ENCODE measurements around the gene SPATS2L. TPM values are rescaled to one million over a fixed set of nuclear protein-coding genes. Genes with fewer than 3 reads are reported as not detected.

Gene SPATS2L
- total RNA-seq, 1 donor, result 117 TPM

DNA sequence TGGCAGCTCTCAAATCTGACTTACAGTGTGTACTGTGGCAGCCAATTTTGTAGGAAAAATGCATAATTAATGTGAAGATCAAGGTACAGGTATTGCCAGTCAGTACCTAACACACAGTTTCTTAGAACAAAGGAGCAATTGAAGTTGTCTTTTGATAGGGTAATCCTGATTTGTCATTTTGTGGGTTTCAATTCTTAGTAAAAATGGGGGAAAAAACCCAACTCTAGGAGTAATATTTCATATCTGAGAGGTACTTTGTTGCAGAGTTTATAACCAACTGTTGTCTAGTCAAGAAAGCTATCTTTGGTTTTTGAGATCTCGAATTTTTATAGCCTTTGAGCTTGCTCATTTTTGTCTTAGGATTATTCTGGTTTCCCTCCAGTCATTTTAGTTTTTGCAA, 16.1 kb downstream of the SPATS2L start:
- TF ChIP-seq, protein P1, sequence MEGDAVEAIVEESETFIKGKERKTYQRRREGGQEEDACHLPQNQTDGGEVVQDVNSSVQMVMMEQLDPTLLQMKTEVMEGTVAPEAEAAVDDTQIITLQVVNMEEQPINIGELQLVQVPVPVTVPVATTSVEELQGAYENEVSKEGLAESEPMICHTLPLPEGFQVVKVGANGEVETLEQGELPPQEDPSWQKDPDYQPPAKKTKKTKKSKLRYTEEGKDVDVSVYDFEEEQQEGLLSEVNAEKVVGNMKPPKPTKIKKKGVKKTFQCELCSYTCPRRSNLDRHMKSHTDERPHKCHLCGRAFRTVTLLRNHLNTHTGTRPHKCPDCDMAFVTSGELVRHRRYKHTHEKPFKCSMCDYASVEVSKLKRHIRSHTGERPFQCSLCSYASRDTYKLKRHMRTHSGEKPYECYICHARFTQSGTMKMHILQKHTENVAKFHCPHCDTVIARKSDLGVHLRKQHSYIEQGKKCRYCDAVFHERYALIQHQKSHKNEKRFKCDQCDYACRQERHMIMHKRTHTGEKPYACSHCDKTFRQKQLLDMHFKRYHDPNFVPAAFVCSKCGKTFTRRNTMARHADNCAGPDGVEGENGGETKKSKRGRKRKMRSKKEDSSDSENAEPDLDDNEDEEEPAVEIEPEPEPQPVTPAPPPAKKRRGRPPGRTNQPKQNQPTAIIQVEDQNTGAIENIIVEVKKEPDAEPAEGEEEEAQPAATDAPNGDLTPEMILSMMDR (IDR thresholded peaks at IDR 0.05; ENCODE audit: insufficient read depth, low read length), result no peak
- no peak overlapping the region for H3K4me3 ChIP-seq (ENCODE audit: low read depth, low read length)
- DNase-seq (ENCODE audit: low read depth), result no peak

DNA sequence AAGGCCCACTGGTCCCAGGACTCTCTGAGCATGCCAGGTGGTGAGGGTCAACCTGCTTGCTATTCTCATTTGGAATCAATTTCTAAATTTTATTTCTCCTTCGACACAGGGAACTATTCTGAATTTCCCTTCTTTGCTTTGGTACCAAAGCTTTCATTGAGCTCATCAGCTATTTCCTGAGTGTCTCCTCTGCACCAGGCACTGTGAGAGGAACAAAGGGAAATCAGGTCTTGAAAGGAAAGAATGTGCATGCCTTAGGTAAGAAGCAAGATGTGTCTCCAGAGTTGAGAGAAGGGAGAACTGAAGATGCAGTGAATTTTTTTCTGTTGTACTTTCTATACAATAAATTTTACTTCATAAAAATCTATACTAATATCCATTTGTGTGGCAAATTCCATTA, 17.9 kb downstream of the SPATS2L start:
- TF ChIP-seq, protein P1 (IDR thresholded peaks at IDR 0.05; ENCODE audit: insufficient read depth, low read length), result no peak
- DNase-seq (ENCODE audit: low read depth), result no peak
- H3K4me3 ChIP-seq (ENCODE audit: low read depth, low read length), result no peak overlapping the region

DNA sequence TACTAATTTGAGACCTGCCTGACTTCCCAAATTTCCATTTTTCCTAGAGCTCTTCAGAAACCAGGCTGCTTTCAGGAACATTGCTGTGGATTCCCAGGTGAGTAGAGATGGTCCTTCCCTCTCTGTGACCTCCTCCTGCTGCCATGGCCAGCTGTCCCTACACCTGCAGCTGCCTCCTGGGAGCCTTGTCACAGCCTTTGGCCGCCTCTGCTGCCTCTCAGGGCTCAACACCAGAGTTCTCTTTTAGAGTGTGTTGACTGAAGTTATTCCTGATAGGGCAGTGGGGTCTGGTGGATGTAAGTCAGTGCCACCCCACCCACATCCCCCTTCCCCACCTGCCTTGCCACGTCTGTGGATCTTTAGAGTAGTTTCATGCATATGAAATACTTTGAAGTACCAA, 22.9 kb downstream of the SPATS2L start:
- H3K4me3 ChIP-seq (ENCODE audit: low read depth, low read length), result no peak overlapping the region
- TF ChIP-seq, protein P1 (IDR thresholded peaks at IDR 0.05; ENCODE audit: insufficient read depth, low read length), result no peak
- DNase-seq (ENCODE audit: low read depth), result no peak

DNA sequence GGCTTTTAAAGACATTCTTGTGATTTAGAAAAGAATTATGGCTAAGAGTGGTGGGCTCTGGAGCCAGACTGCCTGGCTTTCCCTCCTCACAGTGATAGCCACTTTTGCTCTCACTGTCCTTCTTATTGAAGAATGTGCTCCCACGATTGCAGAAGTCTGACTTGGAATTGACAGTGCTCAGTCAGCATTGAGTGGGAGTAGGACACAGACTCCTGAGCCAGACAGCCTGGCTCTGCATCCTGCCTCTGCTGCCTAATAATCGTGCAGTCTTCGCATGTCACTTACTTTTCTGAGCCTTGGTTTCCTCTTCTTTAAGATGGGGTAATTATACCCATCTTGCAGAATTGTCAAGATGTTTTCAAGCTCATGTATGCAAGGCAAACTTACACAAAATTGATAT, 23.3 kb downstream of the SPATS2L start:
- DNase-seq (ENCODE audit: low read depth), result no peak
- no peak overlapping the region for H3K4me3 ChIP-seq (ENCODE audit: low read depth, low read length)
- TF ChIP-seq, protein P1 (IDR thresholded peaks at IDR 0.05; ENCODE audit: insufficient read depth, low read length), result no peak

DNA sequence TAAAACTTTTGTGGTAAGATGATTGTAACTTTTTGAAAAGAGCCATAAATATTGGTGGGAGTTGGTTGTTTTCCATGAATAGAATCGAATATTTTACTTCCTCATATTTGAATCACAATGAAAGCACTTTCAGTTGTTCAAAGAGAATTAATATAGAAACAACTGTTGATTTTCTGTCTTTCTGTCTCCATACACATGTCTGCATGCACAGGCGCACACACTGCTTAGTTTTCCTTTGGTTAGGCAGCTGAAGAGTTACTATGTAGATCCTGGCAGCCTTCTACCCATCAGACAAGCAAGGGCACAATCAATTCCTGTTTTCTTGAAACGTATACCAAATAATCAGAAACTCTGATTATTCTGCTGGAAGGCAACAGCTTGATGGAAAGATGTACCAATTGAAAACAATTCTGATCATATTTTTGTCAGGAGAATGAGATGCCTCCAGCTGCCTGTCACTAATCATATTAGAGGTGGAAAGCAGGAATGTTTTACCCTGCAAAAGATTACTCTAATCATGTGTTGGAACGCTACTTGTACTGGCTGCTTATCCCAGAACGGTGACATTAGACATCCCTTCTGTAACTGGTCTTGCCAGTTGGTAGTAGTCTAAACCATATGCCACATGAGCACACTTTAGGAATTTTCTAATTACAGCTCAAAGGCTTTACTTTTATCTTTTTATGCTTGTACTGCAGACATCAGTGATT, 24.0 kb downstream of the SPATS2L start:
- no peak overlapping the region for H3K4me3 ChIP-seq (ENCODE audit: low read depth, low read length)
- no peak for DNase-seq (ENCODE audit: low read depth)
- TF ChIP-seq, protein P1 (IDR thresholded peaks at IDR 0.05; ENCODE audit: insufficient read depth, low read length), result no peak

DNA sequence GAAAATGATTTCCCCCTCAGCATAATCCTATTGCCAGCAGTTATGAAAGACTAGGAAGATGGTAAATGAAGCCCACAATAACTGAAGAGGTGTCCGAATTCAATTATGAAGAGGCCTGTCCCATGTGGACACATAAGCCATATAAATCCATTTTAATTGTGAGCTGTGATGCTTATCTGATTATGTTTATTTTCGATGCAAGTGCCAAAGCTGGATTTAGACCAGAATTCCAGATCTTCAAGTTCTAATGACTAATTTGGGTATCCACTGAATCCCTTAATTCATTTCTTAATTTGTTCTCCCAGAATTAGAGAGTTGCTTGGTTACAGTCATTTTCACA, 24.5 kb downstream of the SPATS2L start:
- TF ChIP-seq, protein P1 (IDR thresholded peaks at IDR 0.05; ENCODE audit: insufficient read depth, low read length), result no peak
- DNase-seq (ENCODE audit: low read depth), result no peak
- H3K4me3 ChIP-seq (ENCODE audit: low read depth, low read length), result no peak overlapping the region

DNA sequence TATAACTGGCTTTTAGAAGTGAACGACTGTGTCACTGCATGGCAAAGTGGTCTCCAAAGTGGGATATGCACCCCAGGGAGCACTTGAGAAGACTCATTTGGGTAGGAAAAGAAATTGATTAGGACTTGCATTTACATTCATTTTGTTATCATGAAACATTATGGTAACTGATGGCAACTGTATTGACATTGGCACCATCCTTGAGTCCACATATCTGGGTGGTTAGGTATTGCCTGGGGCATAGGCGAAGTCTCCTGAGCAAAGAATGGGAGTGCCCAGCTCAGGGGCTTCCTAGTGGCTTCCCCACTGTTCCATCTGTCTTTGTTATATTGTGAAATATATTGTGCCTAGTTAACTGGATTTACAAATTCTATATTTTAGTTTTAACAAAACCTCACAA, 29.2 kb downstream of the SPATS2L start:
- H3K4me3 ChIP-seq (ENCODE audit: low read depth, low read length), result no peak overlapping the region
- no peak for DNase-seq (ENCODE audit: low read depth)
- TF ChIP-seq, protein P1 (IDR thresholded peaks at IDR 0.05; ENCODE audit: insufficient read depth, low read length), result no peak
